Colonic mucosa (tissue), 4 donors: ENCODE results near the gene TEFM. TPM values are rescaled to one million over a fixed set of nuclear protein-coding genes. Genes with fewer than 3 reads are reported as not detected.

Experiments
- DNase-seq: peaks from one replicate; pipeline ENCODE4 v3.0.0-alpha.2; 2020
- H3K27ac ChIP-seq: fragments of 200-600 bp; one replicate; pipeline ENCODE4 v1.8.0; 2021
- H3K27me3 ChIP-seq: fragments of 200-600 bp; one replicate; pipeline ENCODE4 v1.8.0; 2021
- H3K36me3 ChIP-seq: fragments of 200-600 bp; one replicate; pipeline ENCODE4 v1.8.0; 2021
- H3K4me1 ChIP-seq: fragments of 200-600 bp; one replicate; pipeline ENCODE4 v1.8.0; 2021; ENCODE audit warnings: mild to moderate bottlenecking
- H3K4me3 ChIP-seq: fragments of 200-600 bp; one replicate; pipeline ENCODE4 v1.8.0; 2021
- H3K9ac ChIP-seq, 2 donors: one replicate each; pipeline ENCODE4 v1.7.0; 2013; ENCODE audit warnings: control low read depth in 2 of 2, low read depth in 2 of 2, low read length in 2 of 2
- H3K9me3 ChIP-seq: fragments of 200-600 bp; one replicate; pipeline ENCODE4 v1.8.0; 2021
- CTCF ChIP-seq: fragments of 200-600 bp; IDR thresholded peaks from one replicate; pipeline ENCODE4 v1.8.0; 2022; ENCODE audit warnings: antibody characterized with exemption, mild to moderate bottlenecking
- intact Hi-C: fragments of 100-400 bp; cut with DNase I; formaldehyde crosslinking; loops from one replicate; pipeline ENCODE4 v1.14.1; 2022
- total RNA-seq, 2 donors: library from RNA; stranded (reverse); fragmentation: NEBNext Ultra II Directional in 1 of 2; extraction: Animal tissue kit (Norgen Biotek cat#: 25700) in 1 of 2; gene quantifications; one replicate each; pipeline ENCODE4 v1.2.1, GENCODE V29; 2021
- donor health status: healthy.
- donor health status: DM: no; HTN: no; CAD: no.
- donor health status: DM: no; HTN: no; CAD: no.

TEFM gene
- total RNA-seq, 2 donors from 2014 or later: 12.4 to 15.4 TPM

DNA sequence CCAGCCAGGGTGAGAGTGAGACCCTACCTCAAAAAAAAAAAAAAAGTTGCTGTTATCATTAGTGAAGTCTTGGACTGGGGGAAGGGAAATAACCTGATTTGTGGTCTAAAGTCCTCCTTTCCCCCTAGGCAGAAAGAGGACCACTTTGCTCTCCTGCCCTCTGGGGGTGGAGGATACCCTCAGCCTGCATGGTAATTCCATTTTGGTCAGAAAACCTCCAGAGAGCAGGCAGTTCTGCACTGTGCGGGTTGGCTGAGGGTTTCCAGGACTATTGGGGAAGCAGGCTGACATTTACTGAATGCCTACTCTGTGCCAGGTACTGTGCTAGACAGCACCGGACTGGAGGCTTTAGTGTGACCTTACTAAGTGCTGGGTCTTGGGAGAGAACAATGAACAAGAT is 18.3 kb upstream of the TEFM start:
- intact Hi-C loops: no loop called here
- H3K27me3 ChIP-seq: peaks cover 21% of the 10 kb centered on the region

GRCh38 chr17:30922235-30923030 is 16.4 kb upstream of the TEFM start:
- no peaks in the 10 kb centered on the region for H3K36me3 ChIP-seq
- H3K4me3 ChIP-seq: peak overlapping the region; percentile 59
- H3K9me3 ChIP-seq: no peaks in the 10 kb centered on the region
- intact Hi-C loops: no loop called here
- peak overlapping the region; percentile 9 for H3K27ac ChIP-seq
- peaks cover 21% of the 10 kb centered on the region for H3K27me3 ChIP-seq
- H3K4me1 ChIP-seq: peaks cover 7% of the 10 kb centered on the region
- DNase-seq: no peak
- peak overlapping the region; percentile 12 to 63 for H3K9ac ChIP-seq
- no peak for TF ChIP-seq CTCF

More for the DNA sequence above, 18.3 kb upstream of the TEFM start:
- no peak for TF ChIP-seq CTCF
- no peak overlapping the region for H3K27ac ChIP-seq
- no peak overlapping the region for H3K9ac ChIP-seq
- no peaks in the 10 kb centered on the region for H3K36me3 ChIP-seq
- H3K4me1 ChIP-seq: peaks cover 7% of the 10 kb centered on the region
- H3K4me3 ChIP-seq: no peak overlapping the region
- DNase-seq: no peak
- H3K9me3 ChIP-seq: no peaks in the 10 kb centered on the region

DNA sequence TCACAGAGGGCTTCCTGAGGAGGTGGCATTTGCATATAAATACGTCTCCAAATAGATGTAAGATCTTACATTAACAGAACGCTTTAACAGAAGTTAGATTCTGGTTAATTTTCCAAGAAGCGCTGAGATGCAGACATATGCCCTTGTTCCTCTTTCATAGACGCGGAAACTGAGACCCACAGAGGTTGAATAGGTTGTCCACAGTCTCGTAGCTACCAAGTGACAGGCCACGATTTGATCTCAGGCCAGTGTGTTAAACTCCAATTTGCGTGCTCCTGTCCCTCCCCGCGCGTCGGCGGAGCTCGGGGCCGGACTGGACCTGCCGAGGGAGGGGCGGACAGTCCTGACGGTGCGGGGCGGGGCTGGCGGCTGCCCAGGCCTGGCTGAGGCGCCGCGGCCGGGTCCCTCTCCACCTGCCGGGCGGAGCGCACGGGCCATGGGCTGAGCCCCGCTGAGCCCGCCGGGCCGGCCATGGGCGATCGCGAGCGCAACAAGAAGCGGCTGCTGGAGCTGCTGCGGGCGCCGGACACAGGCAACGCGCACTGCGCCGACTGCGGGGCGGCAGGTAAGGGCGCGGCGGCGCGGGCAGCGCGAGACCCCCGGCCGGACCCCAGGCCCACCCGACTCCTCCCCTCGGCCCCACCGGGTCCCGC is 15.6 kb upstream of the TEFM start, which contains the start of gene ADAP2:
Gene ADAP2, plus strand, starts transcription at position 402 of the 653 bp plus-strand sequence. Its CDS starts 70 bp downstream, at position 472.
- Histone ChIP-seq H3K36me3 (no peaks in the 10 kb centered on the region), H3K9ac (peak within 1 kb of the TSS; percentile 12 to 63), H3K9me3 (no peaks in the 10 kb centered on the region), H3K27ac (peak within 1 kb of the TSS; percentile 9), H3K4me1 (peaks cover 7% of the 10 kb centered on the region), H3K27me3 (peaks cover 21% of the 10 kb centered on the region), H3K4me3 (peak within 1 kb of the TSS; percentile 59)
- intact Hi-C loops: no loop called here
- peak; percentile 62 for DNase-seq
- no peak for TF ChIP-seq CTCF

DNA sequence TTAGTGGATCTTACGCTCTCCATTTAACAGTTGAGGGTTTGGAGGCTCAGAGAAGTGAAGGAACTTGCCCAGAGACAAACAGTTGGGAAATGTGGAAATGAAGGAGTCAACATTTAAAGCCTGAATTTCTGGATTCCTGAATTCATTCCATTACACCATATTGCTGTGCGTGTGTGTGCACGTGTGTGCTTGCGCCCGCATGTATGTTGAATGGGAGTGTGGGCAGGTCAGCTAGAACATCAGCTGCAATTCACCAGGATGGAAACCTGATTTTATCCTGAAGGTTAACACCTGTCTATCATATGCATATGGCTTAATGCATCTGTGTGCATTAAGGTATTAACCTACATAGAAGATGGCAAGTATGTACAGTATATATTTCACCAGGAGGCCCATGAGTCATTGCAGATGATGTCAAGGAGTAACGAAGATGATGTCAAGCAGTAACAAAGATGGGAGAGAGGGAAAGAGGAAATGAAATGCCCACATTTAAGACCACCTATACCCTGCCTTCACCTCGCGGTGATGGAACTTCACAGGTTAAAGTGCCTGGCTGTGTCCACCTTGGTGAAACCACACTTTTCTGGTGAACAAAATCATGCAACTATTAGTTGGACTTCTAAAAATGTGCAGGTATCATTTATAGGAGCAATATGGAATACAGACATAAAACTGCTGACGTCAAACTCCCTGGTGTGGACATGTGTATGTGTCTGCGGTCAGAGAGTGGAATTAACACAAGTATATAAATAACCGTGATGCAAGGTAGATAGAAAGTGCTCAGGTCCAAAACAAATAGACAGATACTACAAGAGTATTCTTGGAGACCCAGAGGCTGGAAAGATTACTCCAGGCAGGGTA is 14.9 kb upstream of the TEFM start:
- Histone ChIP-seq H3K36me3 (no peaks in the 10 kb centered on the region), H3K27me3 (peaks cover 21% of the 10 kb centered on the region), H3K4me1 (peaks cover 7% of the 10 kb centered on the region), H3K27ac (peak overlapping the region; percentile 9), H3K9me3 (no peaks in the 10 kb centered on the region), H3K4me3 (peak overlapping the region; percentile 59), H3K9ac (no peak overlapping the region)
- TF ChIP-seq CTCF: no peak
- no peak for DNase-seq
- intact Hi-C loops: no loop called here

DNA sequence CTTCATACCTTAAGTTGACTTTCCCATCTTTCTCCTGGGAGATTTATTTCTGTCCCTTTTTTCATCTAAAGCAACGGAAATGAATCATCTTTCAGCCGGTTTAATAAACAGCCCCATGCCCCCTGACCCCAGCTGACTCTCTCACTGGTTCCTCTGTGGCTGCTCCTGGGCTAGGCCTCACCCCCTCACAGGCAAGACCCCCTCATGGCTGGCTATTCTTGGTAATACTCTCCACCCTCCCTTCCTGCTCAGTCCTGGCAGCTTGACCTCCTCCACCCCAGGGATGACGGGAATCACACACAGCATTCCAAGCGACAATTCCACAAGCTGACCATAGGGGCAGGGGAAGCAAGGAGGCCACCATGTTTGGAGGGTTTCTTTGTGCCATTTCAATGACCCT is 14.2 kb upstream of the TEFM start:
- H3K4me1 ChIP-seq: peaks cover 7% of the 10 kb centered on the region
- H3K27ac ChIP-seq: no peak overlapping the region
- intact Hi-C loops: no loop called here
- H3K9ac ChIP-seq: no peak overlapping the region
- H3K36me3 ChIP-seq: no peaks in the 10 kb centered on the region
- no peak for DNase-seq
- no peak overlapping the region for H3K4me3 ChIP-seq
- H3K27me3 ChIP-seq: peaks cover 21% of the 10 kb centered on the region
- no peak for TF ChIP-seq CTCF
- H3K9me3 ChIP-seq: no peaks in the 10 kb centered on the region
